Measurements from ENCODE around the gene TMEM169.

TMEM169 gene

GRCh38 chr2:216108310-216108966, 26.7 kb downstream of the TMEM169 start:
- peak; percentile 52 for DNase-seq

GRCh38 chr2:216108967-216109921, 27.5 kb downstream of the TMEM169 start, which contains the start of gene XRCC5:
Gene XRCC5, plus strand, starts transcription at chr2:216109348. Its CDS starts 89 bp downstream, at chr2:216109437.
- DNase-seq: peak; percentile 98

DNA sequence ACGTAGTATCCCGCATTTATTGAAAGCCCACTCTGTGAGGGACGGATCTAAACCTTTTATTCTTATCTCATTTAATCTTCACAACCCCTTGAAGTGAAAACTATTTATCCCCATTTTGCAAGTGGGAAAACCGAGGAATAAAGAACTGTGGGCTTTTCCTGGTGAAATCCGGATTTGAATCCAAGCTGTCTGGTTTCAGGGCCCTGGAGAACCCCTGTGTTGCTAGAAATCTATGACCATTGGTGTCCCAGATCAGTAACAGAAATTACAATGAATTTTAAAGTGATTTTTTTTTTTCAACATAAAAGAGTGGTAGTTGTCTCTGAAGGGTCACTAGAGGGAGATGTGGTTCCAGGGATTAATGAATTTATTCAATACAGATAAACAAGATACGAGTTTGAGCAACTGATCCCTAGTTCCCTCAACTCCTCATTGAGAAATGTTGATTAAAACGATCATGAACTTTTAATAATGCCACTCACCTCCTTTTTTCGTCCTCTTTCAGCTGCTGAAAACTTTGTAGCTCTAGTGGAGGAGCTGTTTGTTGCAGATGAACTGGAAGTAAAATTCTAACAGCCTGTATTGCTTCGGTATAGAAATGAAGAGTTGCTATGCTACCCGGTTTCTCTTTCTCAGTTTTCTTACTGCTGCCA, 28.4 kb downstream of the TMEM169 start:
- no peak for DNase-seq

DNA sequence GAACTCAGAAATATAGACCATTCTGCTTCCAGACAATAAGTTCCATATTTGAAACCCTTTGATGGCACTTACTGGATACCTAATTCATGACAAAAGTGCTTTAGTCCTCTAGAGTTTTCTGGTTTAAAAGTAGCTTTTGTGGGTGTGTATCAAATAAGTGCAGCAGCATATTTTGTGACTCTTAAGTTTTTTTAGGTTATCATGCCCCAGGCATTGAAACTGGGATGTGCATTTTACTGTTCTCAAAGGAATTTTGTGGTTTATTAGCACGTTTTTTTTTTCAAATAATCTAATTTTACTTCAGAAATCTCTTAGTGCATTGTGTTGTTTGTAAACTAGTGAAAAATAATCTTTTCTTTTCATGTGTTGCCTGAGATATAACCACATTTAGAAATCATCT, 28.9 kb downstream of the TMEM169 start:
- no peak for DNase-seq

GRCh38 chr2:216111122-216111521, 29.4 kb downstream of the TMEM169 start:
- no peak for DNase-seq

- no peak for DNase-seq
These were observed 31.2 kb downstream of the TMEM169 start for GRCh38 chr2:216112926-216113325.

DNA sequence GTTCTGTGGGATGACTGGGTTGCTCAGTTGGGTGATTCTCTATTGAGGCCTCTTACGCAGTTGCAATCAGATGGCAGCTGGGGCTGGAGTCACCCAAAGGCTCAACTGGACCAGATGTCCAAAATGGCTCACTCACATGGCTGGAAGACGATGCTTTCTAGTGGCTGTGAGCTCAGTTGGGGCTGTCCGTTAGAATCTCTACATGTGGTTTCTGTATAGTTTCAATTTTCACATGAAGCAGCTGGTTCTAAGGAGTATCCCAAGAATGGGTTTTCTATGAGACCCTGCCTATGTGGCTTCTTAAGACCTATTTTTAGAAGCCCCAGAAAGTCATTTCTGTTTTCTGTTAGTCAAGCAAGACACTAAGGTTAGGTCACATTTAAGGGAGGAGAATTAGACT, 31.9 kb downstream of the TMEM169 start:
- no peak for DNase-seq

DNA sequence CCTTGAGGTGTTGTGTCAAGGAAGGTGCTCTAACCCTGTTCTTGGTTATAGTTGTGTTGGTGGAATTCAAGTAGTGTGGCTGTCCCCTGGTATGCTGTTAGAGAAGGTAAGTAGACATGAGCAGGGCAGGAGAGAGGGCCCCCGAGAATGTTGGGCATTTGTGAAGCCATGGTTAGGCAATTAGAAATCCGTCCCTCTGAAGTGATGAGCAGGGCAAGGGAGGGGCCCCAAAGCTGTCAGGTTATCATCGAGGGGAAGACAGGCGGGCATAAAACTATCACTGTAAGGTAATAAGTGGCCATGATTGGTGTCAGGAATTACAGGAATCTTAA, 32.6 kb downstream of the TMEM169 start:
- DNase-seq: no peak

- peak; percentile 98 for DNase-seq
These were observed 33.2 kb downstream of the TMEM169 start for GRCh38 chr2:216114714-216115531.

DNA sequence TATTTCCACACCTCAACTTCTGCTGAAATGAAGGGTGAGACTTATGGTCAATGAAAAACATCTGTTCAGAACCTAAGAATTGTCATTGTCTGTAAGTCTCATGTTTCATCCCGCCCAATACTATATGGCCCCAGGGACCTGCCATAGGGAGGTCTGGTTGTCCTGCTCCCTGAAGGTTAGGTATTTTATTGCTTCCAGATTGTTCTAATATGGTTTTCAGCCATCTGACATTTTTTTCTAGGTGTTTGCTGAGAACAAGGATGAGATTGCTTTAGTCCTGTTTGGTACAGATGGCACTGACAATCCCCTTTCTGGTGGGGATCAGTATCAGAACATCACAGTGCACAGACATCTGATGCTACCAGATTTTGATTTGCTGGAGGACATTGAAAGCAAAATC, 34.7 kb downstream of the TMEM169 start:
- no peak for DNase-seq

DNA sequence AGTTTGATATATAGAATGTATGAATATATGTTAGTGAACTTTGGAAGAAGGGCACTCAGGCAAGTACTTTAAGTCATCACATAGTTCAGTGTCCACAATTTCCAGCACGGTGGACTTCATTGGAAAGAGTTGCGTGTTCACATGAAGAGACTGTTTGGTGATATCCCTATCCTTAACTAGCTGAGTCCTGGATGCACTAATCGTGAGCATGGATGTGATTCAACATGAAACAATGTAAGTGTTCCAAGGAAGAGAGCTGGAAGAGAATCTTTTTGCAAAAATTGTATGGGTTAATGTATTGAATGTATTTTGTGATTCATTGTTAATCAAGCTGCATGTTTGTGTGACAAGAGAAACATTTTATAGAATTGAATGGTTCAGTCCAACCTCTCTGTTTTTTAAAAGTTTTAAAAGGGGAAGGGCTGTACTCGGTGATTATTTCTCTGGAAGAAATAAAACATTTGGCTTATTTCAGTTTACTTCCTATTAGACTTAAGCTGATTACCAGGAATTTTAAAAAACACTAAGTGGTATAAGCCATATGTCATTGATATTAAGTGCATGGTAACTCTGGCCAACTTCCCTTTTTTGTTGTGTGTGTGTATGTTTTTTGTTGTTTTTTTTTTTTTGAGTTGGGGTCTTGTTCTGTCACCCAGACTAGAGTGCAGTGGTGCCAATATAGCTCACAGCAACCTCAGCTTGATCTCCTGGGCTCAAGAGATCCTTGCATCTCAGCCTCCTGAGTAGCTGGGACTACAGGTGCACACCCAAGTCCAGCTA, 36.0 kb downstream of the TMEM169 start:
- DNase-seq: no peak

DNA sequence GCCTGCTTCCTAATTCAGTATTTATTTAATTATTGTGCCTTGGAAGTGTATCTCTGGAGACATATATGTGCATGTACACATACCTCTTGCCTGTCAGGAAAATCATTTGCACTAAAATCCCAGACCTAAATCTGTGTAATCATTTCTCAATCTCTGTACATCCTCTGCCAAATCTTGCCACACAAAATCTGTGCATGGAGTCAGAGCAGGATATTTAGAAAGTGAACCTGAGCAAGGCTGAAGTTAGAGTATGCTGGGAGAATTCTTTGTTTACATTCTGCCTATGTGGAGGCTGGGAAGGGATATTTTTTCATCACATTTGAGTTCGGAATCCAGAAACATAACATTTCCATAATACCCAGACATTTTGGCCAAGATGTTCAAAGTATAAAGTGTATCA, 36.8 kb downstream of the TMEM169 start:
- no peak for DNase-seq

DNA sequence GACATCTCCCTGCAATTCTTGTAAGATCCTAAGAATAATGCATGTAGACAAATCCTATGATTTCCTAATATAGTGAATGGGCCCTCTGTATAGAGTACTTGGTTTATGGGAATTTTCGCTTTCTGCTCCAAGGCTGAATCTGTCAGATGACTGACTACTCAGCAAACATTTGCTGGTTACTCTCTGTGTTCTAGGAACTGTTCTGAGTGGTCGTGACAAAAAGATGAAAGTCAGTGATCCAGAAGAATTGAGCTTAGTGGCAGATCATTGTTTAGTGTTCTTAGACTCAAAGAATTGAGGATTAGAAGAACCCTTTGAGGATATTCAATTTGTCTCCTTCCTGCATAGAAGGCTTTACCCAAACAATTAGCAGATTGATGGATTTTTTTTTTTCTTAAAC, 37.4 kb downstream of the TMEM169 start:
- no peak for DNase-seq

- DNase-seq: no peak
These were observed 38.3 kb downstream of the TMEM169 start for GRCh38 chr2:216119986-216120385.

- DNase-seq: no peak
These were observed 39.5 kb downstream of the TMEM169 start for GRCh38 chr2:216121255-216121654.

GRCh38 chr2:216126943-216127342, 45.2 kb downstream of the TMEM169 start:
- DNase-seq: no peak

DNA sequence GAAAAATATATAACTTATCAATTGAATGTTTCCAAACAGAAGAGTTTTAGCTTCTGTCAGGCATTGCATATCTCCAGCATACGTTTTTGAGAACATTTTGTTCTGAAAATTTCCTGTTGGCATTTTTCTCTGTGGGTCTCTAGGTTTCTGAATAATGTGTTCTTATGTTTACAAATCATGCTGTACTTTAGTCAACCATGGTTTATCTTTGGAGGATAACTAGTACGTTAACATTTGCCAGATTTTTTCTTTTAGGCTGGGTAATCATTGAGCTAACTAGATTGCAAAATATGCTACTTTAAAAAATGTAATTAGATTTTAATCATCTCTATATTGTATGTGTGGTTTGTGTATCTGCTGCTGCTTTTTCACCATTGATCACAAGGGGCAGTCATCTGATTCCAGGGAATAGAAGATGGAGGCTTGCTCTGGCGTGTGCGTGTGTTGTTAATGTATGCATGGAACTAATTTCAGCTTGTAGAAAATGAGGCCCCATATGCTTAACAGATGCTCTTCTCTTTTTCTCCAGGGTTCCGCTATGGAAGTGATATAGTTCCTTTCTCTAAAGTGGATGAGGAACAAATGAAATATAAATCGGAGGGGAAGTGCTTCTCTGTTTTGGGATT, 48.7 kb downstream of the TMEM169 start:
- DNase-seq: no peak

- DNase-seq: no peak
These were observed 49.6 kb downstream of the TMEM169 start for GRCh38 chr2:216131175-216131926.

DNA sequence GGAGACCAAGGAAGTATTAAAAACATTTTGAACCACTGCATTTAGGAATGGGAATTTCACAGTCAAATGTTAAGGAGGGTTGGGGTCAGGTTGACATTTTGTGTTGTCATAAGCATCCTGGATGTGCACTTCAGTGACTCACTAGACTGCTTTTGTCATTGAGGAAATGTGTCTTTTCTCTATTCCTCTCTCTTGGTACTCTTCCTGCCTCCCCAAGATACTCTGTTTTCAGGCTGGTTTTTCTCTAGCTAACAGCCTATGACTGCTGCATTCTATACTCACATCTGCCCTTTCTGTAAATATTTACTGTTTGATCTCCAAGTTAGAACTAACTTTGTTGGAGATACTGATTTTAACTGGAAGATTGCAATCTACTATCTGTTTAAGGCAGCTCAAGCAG, 50.9 kb downstream of the TMEM169 start:
- DNase-seq: no peak

DNA sequence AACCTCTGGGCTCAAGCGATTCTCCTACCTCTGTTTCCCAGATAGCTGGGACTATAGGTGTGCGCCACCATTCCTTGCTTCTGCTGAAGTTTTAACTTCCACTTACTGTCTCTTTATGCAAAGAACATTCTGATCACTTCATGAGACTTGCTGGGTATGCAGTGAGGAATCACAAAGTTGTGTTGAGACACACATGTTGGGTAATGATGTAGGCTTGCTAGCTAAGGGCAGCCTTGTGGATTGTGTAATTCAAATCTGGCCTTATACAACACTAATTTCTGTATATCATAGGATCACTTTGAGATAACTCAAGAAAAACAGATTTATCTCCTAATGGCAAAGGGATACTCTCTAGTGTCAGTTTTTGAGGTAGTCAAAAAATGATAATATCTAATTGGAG, 51.7 kb downstream of the TMEM169 start:
- no peak for DNase-seq

All from retina (tissue), 1 donor.